Measurements from ENCODE around the gene L3MBTL4. TPM values are rescaled to one million over a fixed set of nuclear protein-coding genes. Genes with fewer than 3 reads are reported as not detected.

Gene L3MBTL4
- total RNA-seq, 1 experiment from 2014 or later: 1.4 TPM

- no peaks in the 10 kb centered on the region for H3K9me3 Mint-ChIP-seq
- no peak for TF ChIP-seq HMGXB4 (CRISPR knock-in tag; IDR thresholded peaks at IDR 0.05)
- TF ChIP-seq ZSCAN18 (CRISPR knock-in tag; IDR thresholded peaks at IDR 0.05): no peak
- TF ChIP-seq CDX4 (CRISPR knock-in tag; IDR thresholded peaks at IDR 0.05; ENCODE audit: borderline replicate concordance): no peak
- TF ChIP-seq SMAD4 (CRISPR knock-in tag; IDR thresholded peaks at IDR 0.05): no peak
- TF ChIP-seq ATF2 (CRISPR knock-in tag; IDR thresholded peaks at IDR 0.05; ENCODE audit: borderline replicate concordance, low read depth): no peak
- no peak for TF ChIP-seq KAT7 (CRISPR knock-in tag; IDR thresholded peaks at IDR 0.05; ENCODE audit: borderline replicate concordance)
- no peak for TF ChIP-seq ZNF232 (CRISPR knock-in tag; IDR thresholded peaks at IDR 0.05)
- no peak for TF ChIP-seq ZNF121 (CRISPR knock-in tag; IDR thresholded peaks at IDR 0.05)
- TF ChIP-seq USF1 (CRISPR knock-in tag; IDR thresholded peaks at IDR 0.05): no peak
- no peak for TF ChIP-seq ZBTB21 (CRISPR knock-in tag; IDR thresholded peaks at IDR 0.05; ENCODE audit: borderline replicate concordance)
- no peak for TF ChIP-seq GRHL2 (CRISPR knock-in tag; IDR thresholded peaks at IDR 0.05; ENCODE audit: insufficient replicate concordance, severe bottlenecking)
- CTCF ChIA-PET: no interaction called here
- H3K27me3 Mint-ChIP-seq (ENCODE audit: low read depth): no peaks in the 10 kb centered on the region
- H3K27ac Mint-ChIP-seq: no peak overlapping the region
- DNase-seq (ENCODE audit: low spot score) (no peak), ATAC-seq (no peak)
- no peaks in the 10 kb centered on the region for H3K36me3 Mint-ChIP-seq
- POLR2A ChIA-PET: no interaction called here
- peaks cover 7% of the 10 kb centered on the region for H3K4me1 Mint-ChIP-seq
- H3K4me3 Mint-ChIP-seq: no peak overlapping the region
These were observed 203.6 kb downstream of the L3MBTL4 start for GRCh38 chr18:6211174-6211504.

GRCh38 chr18:6210349-6211173 is 204.2 kb downstream of the L3MBTL4 start:
- CTCF ChIA-PET: no interaction called here
- TF ChIP-seq ATF3 (CRISPR knock-in tag; conservative IDR thresholded peaks at IDR 0.05): no peak
- no peaks in the 10 kb centered on the region for H3K9me3 Mint-ChIP-seq

GRCh38 chr18:6207941-6208340 is 206.8 kb downstream of the L3MBTL4 start:
- no peak for ATAC-seq
- no peaks in the 10 kb centered on the region for H3K9me3 Mint-ChIP-seq
- POLR2A ChIA-PET: no interaction called here

More at GRCh38 chr18:6210349-6211173, 204.2 kb downstream of the L3MBTL4 start:
- no peak overlapping the region for H3K4me3 Mint-ChIP-seq
- H3K27me3 Mint-ChIP-seq (ENCODE audit: low read depth): no peaks in the 10 kb centered on the region
- DNase-seq (ENCODE audit: low spot score) (no peak), ATAC-seq (no peak)
- H3K27ac Mint-ChIP-seq: no peak overlapping the region
- H3K36me3 Mint-ChIP-seq: no peaks in the 10 kb centered on the region
- POLR2A ChIA-PET: no interaction called here
- H3K4me1 Mint-ChIP-seq: peaks cover 7% of the 10 kb centered on the region

More at GRCh38 chr18:6207941-6208340, 206.8 kb downstream of the L3MBTL4 start:
- H3K4me3 Mint-ChIP-seq: no peak overlapping the region
- TF ChIP-seq ZNF281 (CRISPR knock-in tag; IDR thresholded peaks at IDR 0.05): no peak
- no peak for TF ChIP-seq ESRRA (CRISPR knock-in tag; IDR thresholded peaks at IDR 0.05; ENCODE audit: borderline replicate concordance)
- TF ChIP-seq ZMAT4 (CRISPR knock-in tag; IDR thresholded peaks at IDR 0.05): no peak
- TF ChIP-seq ATF2 (CRISPR knock-in tag; IDR thresholded peaks at IDR 0.05; ENCODE audit: borderline replicate concordance, low read depth): no peak
- TF ChIP-seq ZNF512 (CRISPR knock-in tag; IDR thresholded peaks at IDR 0.05; ENCODE audit: borderline replicate concordance): no peak
- TF ChIP-seq ZNF263 (CRISPR knock-in tag; IDR thresholded peaks at IDR 0.05; ENCODE audit: low read depth): no peak
- no peak for DNase-seq (ENCODE audit: low spot score)
- no peaks in the 10 kb centered on the region for H3K36me3 Mint-ChIP-seq
- no peak overlapping the region for H3K27ac Mint-ChIP-seq
- CTCF ChIA-PET: interaction anchor here (1.3 to 1.6 kb wide), 2 partner anchors 11 to 317 kb away, joined by 4 to 7 read pairs; no protein-coding TSS in a partner anchor
- H3K27me3 Mint-ChIP-seq (ENCODE audit: low read depth): no peaks in the 10 kb centered on the region
- peaks cover 7% of the 10 kb centered on the region for H3K4me1 Mint-ChIP-seq

Data from WTC11 (cell line).